ENCODE data around the gene ZNF207. TPM values are rescaled to one million over a fixed set of nuclear protein-coding genes. Genes with fewer than 3 reads are reported as not detected.

The ZNF207 gene
- total and polyA plus RNA-seq, 4 donors, result 38.3 to 142 (median 56.8) TPM

DNA sequence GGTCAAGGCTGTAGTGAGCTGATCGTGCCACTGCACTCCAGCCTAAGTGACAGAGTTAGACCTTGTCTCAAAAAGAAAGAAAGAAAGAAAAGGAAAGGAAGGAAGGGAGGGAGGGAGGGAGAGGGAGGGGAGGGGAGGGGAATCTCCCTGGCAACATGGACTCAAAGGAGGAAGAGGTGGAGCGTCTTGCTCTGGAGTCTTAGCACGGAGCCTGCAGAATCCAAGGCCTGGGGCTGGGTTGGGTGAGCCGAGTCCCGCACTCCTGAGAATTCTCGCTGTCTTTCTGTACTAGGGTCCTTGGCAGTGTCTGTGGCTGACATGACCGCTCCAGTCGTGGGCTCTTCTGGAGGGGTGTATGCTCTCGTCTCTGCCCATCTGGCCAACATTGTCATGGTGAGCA lies 44.9 kb upstream of the ZNF207 start:
- WGBS, result 89% methylated on average over 9 of the region's 9 CpGs
- Histone ChIP-seq H3K9ac (ENCODE audit: low read depth in 1 of 2, low read length in 2 of 2) (no peak overlapping the region), H3K4me3 (ENCODE audit: low read depth in 1 of 3, low read length in 3 of 3) (no peak overlapping the region), H3K36me3 (ENCODE audit: control insufficient read depth in 4 of 4, insufficient read depth in 3 of 4, low read depth in 1 of 4, low read length in 3 of 4) (no peaks in the 10 kb centered on the region), H3K27me3 (ENCODE audit: control insufficient read depth in 4 of 4, insufficient read depth in 4 of 4, low read length in 3 of 4) (no peaks in the 10 kb centered on the region), H3K27ac (ENCODE audit: low read depth in 1 of 2, low read length in 2 of 2) (no peak overlapping the region), H3K9me3 (ENCODE audit: control insufficient read depth in 4 of 4, low read length in 3 of 4) (no peaks in the 10 kb centered on the region), H3K4me1 (ENCODE audit: control insufficient read depth in 4 of 4, insufficient read depth in 4 of 4, low read length in 3 of 4) (no peaks in the 10 kb centered on the region)
- DNase-seq (ENCODE audit: low spot score), result no peak
- TF ChIP-seq, protein P1, sequence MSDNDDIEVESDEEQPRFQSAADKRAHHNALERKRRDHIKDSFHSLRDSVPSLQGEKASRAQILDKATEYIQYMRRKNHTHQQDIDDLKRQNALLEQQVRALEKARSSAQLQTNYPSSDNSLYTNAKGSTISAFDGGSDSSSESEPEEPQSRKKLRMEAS (IDR thresholded peaks at IDR 0.05), result no peak
- TF ChIP-seq RXRA (IDR thresholded peaks at IDR 0.05) (no peak), CTCF (IDR thresholded peaks at IDR 0.05; ENCODE audit: low read depth, low read length, missing input control) (no peak), SP1 (IDR thresholded peaks at IDR 0.05) (no peak), TAF1 (conservative IDR thresholded peaks at IDR 0.05) (no peak)
- TF ChIP-seq, protein P2, sequence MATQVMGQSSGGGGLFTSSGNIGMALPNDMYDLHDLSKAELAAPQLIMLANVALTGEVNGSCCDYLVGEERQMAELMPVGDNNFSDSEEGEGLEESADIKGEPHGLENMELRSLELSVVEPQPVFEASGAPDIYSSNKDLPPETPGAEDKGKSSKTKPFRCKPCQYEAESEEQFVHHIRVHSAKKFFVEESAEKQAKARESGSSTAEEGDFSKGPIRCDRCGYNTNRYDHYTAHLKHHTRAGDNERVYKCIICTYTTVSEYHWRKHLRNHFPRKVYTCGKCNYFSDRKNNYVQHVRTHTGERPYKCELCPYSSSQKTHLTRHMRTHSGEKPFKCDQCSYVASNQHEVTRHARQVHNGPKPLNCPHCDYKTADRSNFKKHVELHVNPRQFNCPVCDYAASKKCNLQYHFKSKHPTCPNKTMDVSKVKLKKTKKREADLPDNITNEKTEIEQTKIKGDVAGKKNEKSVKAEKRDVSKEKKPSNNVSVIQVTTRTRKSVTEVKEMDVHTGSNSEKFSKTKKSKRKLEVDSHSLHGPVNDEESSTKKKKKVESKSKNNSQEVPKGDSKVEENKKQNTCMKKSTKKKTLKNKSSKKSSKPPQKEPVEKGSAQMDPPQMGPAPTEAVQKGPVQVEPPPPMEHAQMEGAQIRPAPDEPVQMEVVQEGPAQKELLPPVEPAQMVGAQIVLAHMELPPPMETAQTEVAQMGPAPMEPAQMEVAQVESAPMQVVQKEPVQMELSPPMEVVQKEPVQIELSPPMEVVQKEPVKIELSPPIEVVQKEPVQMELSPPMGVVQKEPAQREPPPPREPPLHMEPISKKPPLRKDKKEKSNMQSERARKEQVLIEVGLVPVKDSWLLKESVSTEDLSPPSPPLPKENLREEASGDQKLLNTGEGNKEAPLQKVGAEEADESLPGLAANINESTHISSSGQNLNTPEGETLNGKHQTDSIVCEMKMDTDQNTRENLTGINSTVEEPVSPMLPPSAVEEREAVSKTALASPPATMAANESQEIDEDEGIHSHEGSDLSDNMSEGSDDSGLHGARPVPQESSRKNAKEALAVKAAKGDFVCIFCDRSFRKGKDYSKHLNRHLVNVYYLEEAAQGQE (IDR thresholded peaks at IDR 0.05), result no peak

DNA sequence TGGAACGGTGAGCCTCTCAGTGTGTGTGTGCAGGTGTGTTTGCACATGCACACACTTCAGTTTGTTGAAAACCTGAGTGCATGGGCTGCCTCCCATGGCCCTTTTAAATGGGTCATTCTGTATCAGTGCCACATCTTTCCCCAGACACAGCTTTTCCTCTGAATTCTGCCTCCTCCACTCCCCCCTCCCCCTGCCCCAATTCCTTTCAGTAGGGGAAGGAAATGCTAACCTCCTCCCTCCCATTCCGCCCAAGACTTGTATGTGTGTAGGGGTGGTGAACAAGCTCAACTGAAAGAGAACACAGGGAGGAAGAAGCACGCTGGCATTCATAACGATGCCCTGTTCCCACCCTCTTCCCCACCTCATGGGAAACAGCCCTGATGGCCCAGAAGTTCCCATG lies 42.3 kb upstream of the ZNF207 start:
- no peaks in the 10 kb centered on the region for H3K27me3 ChIP-seq (ENCODE audit: control insufficient read depth in 4 of 4, insufficient read depth in 4 of 4, low read length in 3 of 4)
- 61% methylated on average over 4 of the region's 4 CpGs for WGBS
- H3K4me1 ChIP-seq (ENCODE audit: control insufficient read depth in 4 of 4, insufficient read depth in 4 of 4, low read length in 3 of 4), result no peaks in the 10 kb centered on the region
- no peak for DNase-seq (ENCODE audit: low spot score)
- H3K9ac ChIP-seq (ENCODE audit: low read depth in 1 of 2, low read length in 2 of 2), result no peak overlapping the region
- H3K27ac ChIP-seq (ENCODE audit: low read depth in 1 of 2, low read length in 2 of 2), result no peak overlapping the region
- no peaks in the 10 kb centered on the region for H3K36me3 ChIP-seq (ENCODE audit: control insufficient read depth in 4 of 4, insufficient read depth in 3 of 4, low read depth in 1 of 4, low read length in 3 of 4)
- no peak for TF ChIP-seq ATF3 (IDR thresholded peaks at IDR 0.05)
- no peak for TF ChIP-seq FOXA2 (IDR thresholded peaks at IDR 0.05)
- TF ChIP-seq RXRA (IDR thresholded peaks at IDR 0.05), result no peak
- TF ChIP-seq JUND (IDR thresholded peaks at IDR 0.05), result no peak
- no peak for TF ChIP-seq GABPA (IDR thresholded peaks at IDR 0.05 in 1 of 2, conservative IDR thresholded peaks at IDR 0.05 in 1 of 2)
- TF ChIP-seq YY1 (IDR thresholded peaks at IDR 0.05), result no peak
- TF ChIP-seq NR2F2 (IDR thresholded peaks at IDR 0.05), result no peak
- no peak for TF ChIP-seq HNF4A (conservative IDR thresholded peaks at IDR 0.05)
- no peak for TF ChIP-seq RAD21 (IDR thresholded peaks at IDR 0.05)
- TF ChIP-seq HNF4G (IDR thresholded peaks at IDR 0.05), result no peak
- TF ChIP-seq, protein P2 (IDR thresholded peaks at IDR 0.05), result no peak
- no peak for TF ChIP-seq EGR1 (IDR thresholded peaks at IDR 0.05; ENCODE audit: low read depth in 2 of 2)
- TF ChIP-seq, protein P1 (IDR thresholded peaks at IDR 0.05), result no peak
- TF ChIP-seq FOXA1 (IDR thresholded peaks at IDR 0.05), result no peak
- TF ChIP-seq SP1 (IDR thresholded peaks at IDR 0.05), result no peak
- TF ChIP-seq, protein P3, sequence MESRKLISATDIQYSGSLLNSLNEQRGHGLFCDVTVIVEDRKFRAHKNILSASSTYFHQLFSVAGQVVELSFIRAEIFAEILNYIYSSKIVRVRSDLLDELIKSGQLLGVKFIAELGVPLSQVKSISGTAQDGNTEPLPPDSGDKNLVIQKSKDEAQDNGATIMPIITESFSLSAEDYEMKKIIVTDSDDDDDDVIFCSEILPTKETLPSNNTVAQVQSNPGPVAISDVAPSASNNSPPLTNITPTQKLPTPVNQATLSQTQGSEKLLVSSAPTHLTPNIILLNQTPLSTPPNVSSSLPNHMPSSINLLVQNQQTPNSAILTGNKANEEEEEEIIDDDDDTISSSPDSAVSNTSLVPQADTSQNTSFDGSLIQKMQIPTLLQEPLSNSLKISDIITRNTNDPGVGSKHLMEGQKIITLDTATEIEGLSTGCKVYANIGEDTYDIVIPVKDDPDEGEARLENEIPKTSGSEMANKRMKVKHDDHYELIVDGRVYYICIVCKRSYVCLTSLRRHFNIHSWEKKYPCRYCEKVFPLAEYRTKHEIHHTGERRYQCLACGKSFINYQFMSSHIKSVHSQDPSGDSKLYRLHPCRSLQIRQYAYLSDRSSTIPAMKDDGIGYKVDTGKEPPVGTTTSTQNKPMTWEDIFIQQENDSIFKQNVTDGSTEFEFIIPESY (IDR thresholded peaks at IDR 0.05), result no peak
- TF ChIP-seq CTCF (IDR thresholded peaks at IDR 0.05; ENCODE audit: low read depth, low read length, missing input control), result no peak
- H3K4me3 ChIP-seq (ENCODE audit: low read depth in 1 of 3, low read length in 3 of 3), result no peak overlapping the region
- no peaks in the 10 kb centered on the region for H3K9me3 ChIP-seq (ENCODE audit: control insufficient read depth in 4 of 4, low read length in 3 of 4)
